Pancreas (tissue), 10 donors: ENCODE measurements around the gene MICAL3. TPM values are rescaled to one million over a fixed set of nuclear protein-coding genes. Genes with fewer than 3 reads are reported as not detected.

Experiments
- ATAC-seq, 4 donors: fragments of 200-7000 bp; cut with Tn5 transposase; one replicate each; pipeline versions ENCODE4 v1.8.0 to v1.9.1; 2020; ENCODE audit warnings: mild to moderate bottlenecking in 4 of 4, moderate library complexity in 4 of 4
- DNase-seq, 6 donors: peaks; one replicate each; pipeline ENCODE4 v3.0.0-alpha.2; 2020
- FAIRE-seq: peaks from 2 replicates; lab custom pipeline; 2012; peaks lifted over from hg19 to GRCh38; lab: Jason Lieb, UNC
- H3K27ac ChIP-seq, 4 donors: fragments of 200-600 bp; sonication (generic); 1 replicate in 3 of 4; 2 replicates in 1 of 4; pipeline versions ENCODE4 v1.5.0 to v1.8.0; 2020
- H3K27me3 ChIP-seq, 4 donors: fragments of 200-600 bp; one replicate each; pipeline ENCODE4 v1.8.0; 2021
- H3K36me3 ChIP-seq, 3 donors: fragments of 200-600 bp; sonication (generic) in 1 of 3; one replicate each; pipeline versions ENCODE4 v1.5.0 to v1.8.0; 2020 to 2021
- H3K4me1 ChIP-seq, 3 donors: fragments of 200-600 bp; one replicate each; pipeline ENCODE4 v1.8.0; 2021
- H3K4me3 ChIP-seq, 4 donors: fragments of 200-600 bp; sonication (generic) in 2 of 4; one replicate each; pipeline versions ENCODE4 v1.5.0 to v1.8.0; 2020 to 2021
- H3K9me3 ChIP-seq, 4 donors: fragments of 200-600 bp; one replicate each; pipeline ENCODE4 v1.8.0; 2021
- CTCF ChIP-seq, 4 donors: fragments of 200-600 bp; sonication (generic) in 3 of 4; IDR thresholded peaks; one replicate each; pipeline versions ENCODE4 v1.5.0 to v1.8.0; 2021; ENCODE audit warnings: antibody characterized with exemption in 4 of 4
- WGBS, 2 donors: extraction: QIAGEN DNeasy Blood & Tissue Kit; methylation state at CpG; one replicate each; pipeline ENCODE4 v1.1.7; 2013; 5-methylcytosine and 5-hydroxymethylcytosine counted together
- intact Hi-C, 3 donors: fragments of 100-400 bp; cut with DNase I; formaldehyde crosslinking; loops; one replicate each; pipeline versions ENCODE4 v1.11.1 to v1.14.2; 2022
- polyA plus RNA-seq, 2 donors: library from polyadenylated mRNA; stranded (reverse); fragments of 200-250 nt; gene quantifications; one replicate each; pipeline ENCODE4 v1.2.3, GENCODE V29; 2013
- total RNA-seq, 6 donors: library from RNA; stranded (reverse); fragmentation: NEBNext Ultra II Directional in 4 of 6; extraction: Animal tissue kit (Norgen Biotek cat#: 25700) in 4 of 6; gene quantifications; one replicate each; pipeline versions ENCODE4 v1.2.1 to v1.2.4, GENCODE V29; 2021 to 2023
- donor health status: healthy with polysubstance abuse.
- donor health status: DM: no; HTN: no; CAD: no; lungs with moderate emphysema.
- donor health status: DM: no; HTN: no; CAD: no.
- donor health status: control.
- donor health status: control.
- donor health status: Bipolar disorder and iron deficiency.
- donor health status: DM: yes; HTN: yes; CAD: no.
- donor health status: DM: no; HTN: no; CAD: no.
- donor health status: DM: no; HTN: no; CAD: no.
- donor health status: DM: yes; HTN: yes; CAD: no.

MICAL3 gene
- total and polyA plus RNA-seq, 8 donors = 5.9 to 56.8 (median 25.5) TPM

DNA sequence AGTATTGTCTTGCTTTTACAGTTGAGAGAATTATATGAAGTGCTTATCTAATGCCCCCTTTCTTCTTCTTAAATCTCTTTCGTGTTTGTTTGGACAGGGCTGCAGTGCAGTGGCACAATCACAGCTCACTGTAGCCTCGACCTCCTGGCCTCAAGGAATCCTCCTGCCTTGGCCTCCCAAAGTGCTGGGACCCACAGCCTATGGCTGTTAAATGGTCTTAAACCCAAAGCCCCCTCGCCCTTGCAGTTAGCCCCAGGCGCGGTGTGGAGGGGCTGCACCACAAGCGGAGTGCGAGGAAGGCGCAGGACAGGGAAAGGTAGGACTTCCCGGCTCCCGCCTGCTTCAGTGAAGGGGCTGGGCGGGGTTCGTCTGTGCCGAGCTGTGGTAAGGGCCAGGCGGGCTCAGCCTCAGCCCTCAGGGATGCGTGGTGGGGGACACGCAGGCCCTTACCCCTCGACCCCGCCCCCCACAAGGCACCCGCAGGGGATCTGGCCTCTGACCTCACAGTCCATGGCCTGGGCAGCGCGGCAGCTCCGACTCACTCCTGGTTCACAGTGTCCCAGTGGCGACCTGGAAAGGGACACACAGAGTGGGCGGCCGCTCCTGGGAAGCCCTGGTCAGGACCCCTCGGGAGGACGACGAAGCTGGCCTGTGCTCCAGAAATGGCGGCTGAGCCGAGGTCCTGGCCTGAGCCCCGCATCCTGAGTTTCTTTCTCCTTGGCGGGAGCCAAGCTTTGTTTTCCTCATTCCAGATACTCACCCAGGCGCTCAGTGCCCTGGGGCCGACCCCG, 274.6 kb downstream of the MICAL3 start:
- H3K36me3 ChIP-seq = no peaks in the 10 kb centered on the region
- H3K4me3 ChIP-seq = no peak overlapping the region
- intact Hi-C loops = no loop called here
- DNase-seq (no peak), FAIRE-seq (no peak), ATAC-seq (no peak)
- no peaks in the 10 kb centered on the region for H3K9me3 ChIP-seq
- H3K27me3 ChIP-seq = no peaks in the 10 kb centered on the region
- 88 to 90% methylated on average over 35 of the region's 35 CpGs for WGBS, 2 donors
- no peak for TF ChIP-seq CTCF (IDR thresholded peaks at IDR 0.05)
- H3K4me1 ChIP-seq = no peaks in the 10 kb centered on the region
- H3K27ac ChIP-seq = no peak overlapping the region

DNA sequence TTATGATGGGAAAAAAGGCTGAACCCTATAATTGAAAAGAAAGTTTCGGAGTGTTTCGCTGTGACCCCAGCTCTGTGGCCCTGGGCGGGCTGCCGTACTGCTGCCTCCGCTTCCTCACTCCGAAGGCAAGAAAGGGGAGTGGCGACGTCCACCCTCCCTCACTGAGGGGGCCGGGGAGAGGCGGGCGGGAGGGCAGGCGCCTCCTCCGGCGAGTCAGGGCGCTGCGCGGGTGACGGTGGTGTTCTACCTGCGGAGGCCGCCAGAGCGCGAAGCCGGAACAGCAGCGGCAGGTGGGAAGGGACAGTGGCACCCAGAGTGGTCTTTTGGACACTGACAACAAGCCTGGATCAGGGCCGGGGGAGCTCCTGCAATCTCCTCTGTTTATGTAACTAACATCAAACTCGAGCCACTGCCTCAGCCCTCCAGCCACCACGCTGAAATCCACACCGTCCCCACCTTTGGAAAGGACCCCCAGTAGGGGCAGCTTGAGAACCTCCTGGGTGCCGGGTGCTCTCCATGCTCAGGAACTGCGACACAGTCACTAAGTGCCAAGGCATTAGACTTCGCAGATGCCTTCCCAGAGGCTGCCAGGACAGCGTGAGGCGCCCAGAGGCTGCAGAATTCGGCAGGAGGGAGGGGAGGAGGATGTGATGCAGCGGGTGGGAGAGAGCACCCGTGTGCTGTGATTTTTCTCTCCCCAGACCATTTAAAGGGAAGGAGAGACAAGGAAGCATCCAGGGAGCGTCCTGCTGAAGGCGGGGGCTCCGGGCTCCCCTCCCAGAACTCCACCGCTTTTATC, 275.6 kb downstream of the MICAL3 start:
- FAIRE-seq = no peak
- 83 to 86% methylated on average over 34 to 40 of the region's 40 CpGs for WGBS, 2 donors
- H3K4me3 ChIP-seq = no peak overlapping the region

GRCh38 chr22:17746916-17747315, 277.4 kb downstream of the MICAL3 start:
- Histone ChIP-seq H3K36me3 (no peaks in the 10 kb centered on the region), H3K27ac (no peak overlapping the region), H3K4me3 (no peak overlapping the region), H3K9me3 (no peaks in the 10 kb centered on the region), H3K27me3 (no peaks in the 10 kb centered on the region), H3K4me1 (no peaks in the 10 kb centered on the region)
- intact Hi-C loops = no loop called here
- WGBS, 2 donors = 92 to 97% methylated on average over 10 of the region's 10 CpGs
- DNase-seq (no peak), FAIRE-seq (no peak), ATAC-seq (no peak)
- no peak for TF ChIP-seq CTCF (IDR thresholded peaks at IDR 0.05)

More for the DNA sequence above, 275.6 kb downstream of the MICAL3 start:
- Histone ChIP-seq H3K27ac (no peak overlapping the region), H3K36me3 (no peaks in the 10 kb centered on the region), H3K27me3 (no peaks in the 10 kb centered on the region), H3K4me1 (no peaks in the 10 kb centered on the region), H3K9me3 (no peaks in the 10 kb centered on the region)
- intact Hi-C loops = no loop called here
- ATAC-seq (peak; percentile 32 to 66 (median 35)), DNase-seq (no peak)
- no peak for TF ChIP-seq CTCF (IDR thresholded peaks at IDR 0.05)

DNA sequence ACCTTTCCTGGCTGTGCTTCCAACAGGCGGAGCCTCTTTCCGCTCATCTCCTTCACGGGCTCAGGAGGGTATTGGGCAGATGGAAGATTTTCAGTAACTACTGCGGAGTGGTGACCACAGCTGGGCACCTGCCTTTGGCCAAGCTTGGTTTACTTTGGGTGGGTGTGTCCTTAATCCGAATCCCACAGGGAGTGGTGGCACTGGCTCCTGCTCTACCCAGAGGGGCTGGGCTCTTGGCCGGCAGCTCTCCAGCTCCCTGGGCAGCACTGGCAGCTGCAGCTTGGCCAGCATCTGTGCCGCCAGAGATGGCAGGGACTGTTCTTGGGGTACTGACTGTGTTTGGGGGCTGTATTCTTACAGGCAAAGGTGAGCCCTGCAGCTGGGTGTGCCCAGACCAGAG, 279.9 kb downstream of the MICAL3 start:
- H3K9me3 ChIP-seq = no peaks in the 10 kb centered on the region
- no peaks in the 10 kb centered on the region for H3K36me3 ChIP-seq
- 73 to 77% methylated on average over 7 of the region's 7 CpGs for WGBS, 2 donors
- no peak overlapping the region for H3K4me3 ChIP-seq
- ATAC-seq (no peak), FAIRE-seq (no peak), DNase-seq (no peak)
- H3K4me1 ChIP-seq = no peaks in the 10 kb centered on the region
- H3K27ac ChIP-seq = no peak overlapping the region
- no peak for TF ChIP-seq CTCF (IDR thresholded peaks at IDR 0.05)
- intact Hi-C loops = no loop called here
- no peaks in the 10 kb centered on the region for H3K27me3 ChIP-seq
